HEK293 (cell line): ENCODE results near the gene IRAK2.

Experiments used
- KLF16 ChIP-seq: fragments of 450-650 bp; formaldehyde crosslinking; IDR thresholded peaks from 2 replicates; pipeline ENCODE4 v1.5.1; 2017; ENCODE audit warnings: missing biosample characterization, missing genetic modification characterization
- MYNN ChIP-seq: fragments of 450-650 bp; formaldehyde crosslinking; IDR thresholded peaks from 2 replicates; pipeline ENCODE4 v1.5.1; 2016; ENCODE audit warnings: missing biosample characterization, missing genetic modification characterization, borderline replicate concordance
- SP3 ChIP-seq: fragments of 450-650 bp; formaldehyde crosslinking; IDR thresholded peaks from 2 replicates; pipeline ENCODE4 v1.5.1; 2016; ENCODE audit warnings: missing biosample characterization, missing genetic modification characterization
- TRIM28 ChIP-seq: IDR thresholded peaks from 2 replicates; pipeline ENCODE4 v1.6.1; 2011; ENCODE audit warnings: low read length, control low read depth, borderline replicate concordance
- WT1 ChIP-seq: fragments of 450-650 bp; formaldehyde crosslinking; IDR thresholded peaks from 2 replicates; pipeline ENCODE4 v1.5.1; 2016; ENCODE audit warnings: missing biosample characterization, missing genetic modification characterization
- ZNF121 ChIP-seq: fragments of 450-650 bp; formaldehyde crosslinking; IDR thresholded peaks from 2 replicates; pipeline ENCODE4 v1.5.1; 2016; ENCODE audit warnings: missing biosample characterization, missing genetic modification characterization
- ZNF239 ChIP-seq: fragments of 450-650 bp; formaldehyde crosslinking; IDR thresholded peaks from 2 replicates; pipeline ENCODE4 v1.5.1; 2016; ENCODE audit warnings: missing biosample characterization, missing genetic modification characterization
- ZNF274 ChIP-seq, 2 experiments: fragments of 200-500 bp in 1 of 2; fragments of 450-650 bp in 1 of 2; sonication (Bioruptor generic) in 1 of 2; formaldehyde crosslinking in 1 of 2; IDR thresholded peaks; 2 replicates each; pipeline versions ENCODE4 v1.5.1 to v1.6.1; 2014 to 2016; ENCODE audit warnings: borderline replicate concordance in 1 of 2, inconsistent platforms in 1 of 2, low read length in 1 of 2, missing biosample characterization in 1 of 2, missing genetic modification characterization in 1 of 2
- ZNF777 ChIP-seq: fragments of 450-650 bp; formaldehyde crosslinking; IDR thresholded peaks from 2 replicates; pipeline ENCODE4 v1.5.1; 2017; ENCODE audit warnings: missing biosample characterization, missing genetic modification characterization, borderline replicate concordance
- ZSCAN30 ChIP-seq: fragments of 450-650 bp; IDR thresholded peaks from 2 replicates; pipeline ENCODE4 v1.5.1; 2018; ENCODE audit warnings: missing biosample characterization, mild to moderate bottlenecking, missing genetic modification characterization, moderate library complexity
- TF ChIP-seq, protein P1 (sequence below): fragments of 450-650 bp; formaldehyde crosslinking; IDR thresholded peaks from 2 replicates; pipeline ENCODE4 v1.5.1; 2016; ENCODE audit warnings: missing biosample characterization, missing genetic modification characterization
- TF ChIP-seq, protein P2 (sequence below): fragments of 450-650 bp; formaldehyde crosslinking; IDR thresholded peaks from 2 replicates; pipeline ENCODE4 v1.5.1; 2016; ENCODE audit warnings: missing biosample characterization, missing genetic modification characterization, low read depth
- TF ChIP-seq, protein P3 (sequence below): fragments of 450-650 bp; formaldehyde crosslinking; IDR thresholded peaks from 2 replicates; pipeline ENCODE4 v1.5.1; 2016; ENCODE audit warnings: missing biosample characterization, missing genetic modification characterization
- TF ChIP-seq, protein P4 (sequence below): fragments of 450-650 bp; IDR thresholded peaks from 2 replicates; pipeline ENCODE4 v1.5.1; 2018; ENCODE audit warnings: missing biosample characterization, mild to moderate bottlenecking, missing genetic modification characterization

DNA sequence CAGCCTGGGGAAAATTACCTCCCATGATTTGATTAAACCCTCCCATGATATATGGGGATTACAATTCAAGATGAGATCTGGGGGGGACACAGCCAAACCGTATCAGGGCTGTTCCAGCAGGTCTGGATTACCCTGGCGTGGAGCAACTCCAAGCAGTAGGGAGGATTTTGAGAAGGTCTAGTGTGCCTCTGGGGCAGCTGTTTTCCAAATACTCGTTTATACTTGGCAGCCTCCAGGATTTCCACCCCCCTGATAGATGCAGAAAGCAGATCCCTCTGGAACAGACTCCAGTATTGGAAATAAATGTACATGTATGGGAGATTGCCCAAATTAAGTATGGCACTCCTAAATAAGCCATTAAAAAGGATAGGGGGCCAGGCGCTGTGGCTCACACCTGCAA, 7.7 kb upstream of the IRAK2 start:
- no peak for TF ChIP-seq ZNF121 (tag by site-specific recombination)
- no peak for TF ChIP-seq ZNF239 (tag by site-specific recombination)
- TF ChIP-seq, protein P1, sequence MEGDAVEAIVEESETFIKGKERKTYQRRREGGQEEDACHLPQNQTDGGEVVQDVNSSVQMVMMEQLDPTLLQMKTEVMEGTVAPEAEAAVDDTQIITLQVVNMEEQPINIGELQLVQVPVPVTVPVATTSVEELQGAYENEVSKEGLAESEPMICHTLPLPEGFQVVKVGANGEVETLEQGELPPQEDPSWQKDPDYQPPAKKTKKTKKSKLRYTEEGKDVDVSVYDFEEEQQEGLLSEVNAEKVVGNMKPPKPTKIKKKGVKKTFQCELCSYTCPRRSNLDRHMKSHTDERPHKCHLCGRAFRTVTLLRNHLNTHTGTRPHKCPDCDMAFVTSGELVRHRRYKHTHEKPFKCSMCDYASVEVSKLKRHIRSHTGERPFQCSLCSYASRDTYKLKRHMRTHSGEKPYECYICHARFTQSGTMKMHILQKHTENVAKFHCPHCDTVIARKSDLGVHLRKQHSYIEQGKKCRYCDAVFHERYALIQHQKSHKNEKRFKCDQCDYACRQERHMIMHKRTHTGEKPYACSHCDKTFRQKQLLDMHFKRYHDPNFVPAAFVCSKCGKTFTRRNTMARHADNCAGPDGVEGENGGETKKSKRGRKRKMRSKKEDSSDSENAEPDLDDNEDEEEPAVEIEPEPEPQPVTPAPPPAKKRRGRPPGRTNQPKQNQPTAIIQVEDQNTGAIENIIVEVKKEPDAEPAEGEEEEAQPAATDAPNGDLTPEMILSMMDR (tag by site-specific recombination), result no peak
- TF ChIP-seq, protein P2, sequence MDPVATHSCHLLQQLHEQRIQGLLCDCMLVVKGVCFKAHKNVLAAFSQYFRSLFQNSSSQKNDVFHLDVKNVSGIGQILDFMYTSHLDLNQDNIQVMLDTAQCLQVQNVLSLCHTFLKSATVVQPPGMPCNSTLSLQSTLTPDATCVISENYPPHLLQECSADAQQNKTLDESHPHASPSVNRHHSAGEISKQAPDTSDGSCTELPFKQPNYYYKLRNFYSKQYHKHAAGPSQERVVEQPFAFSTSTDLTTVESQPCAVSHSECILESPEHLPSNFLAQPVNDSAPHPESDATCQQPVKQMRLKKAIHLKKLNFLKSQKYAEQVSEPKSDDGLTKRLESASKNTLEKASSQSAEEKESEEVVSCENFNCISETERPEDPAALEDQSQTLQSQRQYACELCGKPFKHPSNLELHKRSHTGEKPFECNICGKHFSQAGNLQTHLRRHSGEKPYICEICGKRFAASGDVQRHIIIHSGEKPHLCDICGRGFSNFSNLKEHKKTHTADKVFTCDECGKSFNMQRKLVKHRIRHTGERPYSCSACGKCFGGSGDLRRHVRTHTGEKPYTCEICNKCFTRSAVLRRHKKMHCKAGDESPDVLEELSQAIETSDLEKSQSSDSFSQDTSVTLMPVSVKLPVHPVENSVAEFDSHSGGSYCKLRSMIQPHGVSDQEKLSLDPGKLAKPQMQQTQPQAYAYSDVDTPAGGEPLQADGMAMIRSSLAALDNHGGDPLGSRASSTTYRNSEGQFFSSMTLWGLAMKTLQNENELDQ (tag by site-specific recombination), result no peak
- no peak for TF ChIP-seq KLF16
- no peak for TF ChIP-seq MYNN (tag by site-specific recombination)
- no peak for TF ChIP-seq ZSCAN30
- TF ChIP-seq TRIM28, result no peak
- TF ChIP-seq, protein P3, sequence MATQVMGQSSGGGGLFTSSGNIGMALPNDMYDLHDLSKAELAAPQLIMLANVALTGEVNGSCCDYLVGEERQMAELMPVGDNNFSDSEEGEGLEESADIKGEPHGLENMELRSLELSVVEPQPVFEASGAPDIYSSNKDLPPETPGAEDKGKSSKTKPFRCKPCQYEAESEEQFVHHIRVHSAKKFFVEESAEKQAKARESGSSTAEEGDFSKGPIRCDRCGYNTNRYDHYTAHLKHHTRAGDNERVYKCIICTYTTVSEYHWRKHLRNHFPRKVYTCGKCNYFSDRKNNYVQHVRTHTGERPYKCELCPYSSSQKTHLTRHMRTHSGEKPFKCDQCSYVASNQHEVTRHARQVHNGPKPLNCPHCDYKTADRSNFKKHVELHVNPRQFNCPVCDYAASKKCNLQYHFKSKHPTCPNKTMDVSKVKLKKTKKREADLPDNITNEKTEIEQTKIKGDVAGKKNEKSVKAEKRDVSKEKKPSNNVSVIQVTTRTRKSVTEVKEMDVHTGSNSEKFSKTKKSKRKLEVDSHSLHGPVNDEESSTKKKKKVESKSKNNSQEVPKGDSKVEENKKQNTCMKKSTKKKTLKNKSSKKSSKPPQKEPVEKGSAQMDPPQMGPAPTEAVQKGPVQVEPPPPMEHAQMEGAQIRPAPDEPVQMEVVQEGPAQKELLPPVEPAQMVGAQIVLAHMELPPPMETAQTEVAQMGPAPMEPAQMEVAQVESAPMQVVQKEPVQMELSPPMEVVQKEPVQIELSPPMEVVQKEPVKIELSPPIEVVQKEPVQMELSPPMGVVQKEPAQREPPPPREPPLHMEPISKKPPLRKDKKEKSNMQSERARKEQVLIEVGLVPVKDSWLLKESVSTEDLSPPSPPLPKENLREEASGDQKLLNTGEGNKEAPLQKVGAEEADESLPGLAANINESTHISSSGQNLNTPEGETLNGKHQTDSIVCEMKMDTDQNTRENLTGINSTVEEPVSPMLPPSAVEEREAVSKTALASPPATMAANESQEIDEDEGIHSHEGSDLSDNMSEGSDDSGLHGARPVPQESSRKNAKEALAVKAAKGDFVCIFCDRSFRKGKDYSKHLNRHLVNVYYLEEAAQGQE, result no peak
- TF ChIP-seq ZNF274 (IDR thresholded peaks at IDR 0.05; ENCODE audit: low read length), result no peak
- no peak for TF ChIP-seq ZNF274 (tag by site-specific recombination; IDR thresholded peaks at IDR 0.05; ENCODE audit: borderline replicate concordance)
- TF ChIP-seq WT1 (tag by site-specific recombination), result no peak
- no peak for TF ChIP-seq SP3
- TF ChIP-seq, protein P4, sequence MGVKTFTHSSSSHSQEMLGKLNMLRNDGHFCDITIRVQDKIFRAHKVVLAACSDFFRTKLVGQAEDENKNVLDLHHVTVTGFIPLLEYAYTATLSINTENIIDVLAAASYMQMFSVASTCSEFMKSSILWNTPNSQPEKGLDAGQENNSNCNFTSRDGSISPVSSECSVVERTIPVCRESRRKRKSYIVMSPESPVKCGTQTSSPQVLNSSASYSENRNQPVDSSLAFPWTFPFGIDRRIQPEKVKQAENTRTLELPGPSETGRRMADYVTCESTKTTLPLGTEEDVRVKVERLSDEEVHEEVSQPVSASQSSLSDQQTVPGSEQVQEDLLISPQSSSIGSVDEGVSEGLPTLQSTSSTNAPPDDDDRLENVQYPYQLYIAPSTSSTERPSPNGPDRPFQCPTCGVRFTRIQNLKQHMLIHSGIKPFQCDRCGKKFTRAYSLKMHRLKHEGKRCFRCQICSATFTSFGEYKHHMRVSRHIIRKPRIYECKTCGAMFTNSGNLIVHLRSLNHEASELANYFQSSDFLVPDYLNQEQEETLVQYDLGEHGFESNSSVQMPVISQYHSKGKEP, result no peak
- no peak for TF ChIP-seq ZNF777 (tag by site-specific recombination)
